Colon (tissue), 2 donors: ENCODE measurements around the gene MTG2.
"Not testable (repeated sequence)": the region's sequence is repeated elsewhere in the genome, so short reads cannot be mapped to it uniquely, and the experiment has no call there.

Experiments used
- FAIRE-seq: peaks from 2 replicates; lab custom pipeline; 2012; peaks lifted over from hg19 to GRCh38; lab: Jason Lieb, UNC
- donor health status: control.
- donor health status: control.

Gene MTG2

DNA sequence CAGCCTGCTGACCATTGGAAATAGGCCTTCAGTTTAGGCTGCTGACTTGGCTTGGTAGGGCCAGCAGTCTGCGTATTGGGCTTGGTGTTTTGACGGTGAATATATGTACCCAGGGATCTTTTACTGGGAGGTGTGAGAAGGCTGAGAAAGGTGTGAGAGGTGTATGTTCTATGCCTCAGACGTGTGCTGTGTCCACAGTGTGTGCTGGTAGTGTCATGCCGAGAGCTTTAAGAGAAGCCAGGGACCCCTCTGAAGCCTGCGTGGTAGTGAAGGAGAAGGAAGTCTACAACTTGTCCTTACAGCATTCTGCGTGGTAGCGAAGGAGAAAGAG lies 37.2 kb upstream of the MTG2 start:
- no peak for FAIRE-seq

DNA sequence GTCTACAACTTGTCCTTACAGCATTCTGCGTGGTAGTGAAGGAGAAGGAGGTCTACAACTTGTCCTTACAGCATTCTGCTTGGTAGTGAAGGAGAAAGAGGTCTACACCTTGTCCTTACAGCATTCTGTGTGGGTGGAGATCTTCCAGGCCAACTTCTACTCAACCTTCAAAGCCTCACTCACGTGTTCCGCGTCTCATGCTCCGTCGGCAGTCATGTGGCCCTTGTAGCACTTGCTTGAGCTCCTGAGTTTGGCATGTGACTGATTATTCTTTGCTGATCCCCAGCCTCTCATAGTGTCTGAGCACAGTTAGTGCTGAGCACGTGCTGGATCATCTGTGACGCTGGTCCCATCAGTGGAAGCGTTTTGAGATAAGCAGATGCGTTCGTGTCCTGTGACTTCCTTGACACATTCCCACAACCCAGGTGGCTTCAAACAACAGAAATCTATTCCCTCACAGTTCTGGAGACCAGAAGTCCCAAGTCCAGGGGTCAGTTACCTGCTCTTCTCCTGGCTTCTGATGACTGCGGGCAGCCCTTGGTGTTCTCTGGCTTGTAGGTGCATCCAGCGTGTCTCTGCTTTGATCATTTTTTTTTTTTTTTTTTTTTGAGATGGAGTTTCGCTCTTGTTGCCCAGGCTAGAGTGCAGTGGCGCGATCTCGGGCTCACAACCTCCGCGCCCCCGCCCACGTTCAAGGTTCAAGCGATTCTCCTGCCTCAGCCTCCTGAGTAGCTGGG lies 36.6 kb upstream of the MTG2 start:
- no peak for FAIRE-seq

DNA sequence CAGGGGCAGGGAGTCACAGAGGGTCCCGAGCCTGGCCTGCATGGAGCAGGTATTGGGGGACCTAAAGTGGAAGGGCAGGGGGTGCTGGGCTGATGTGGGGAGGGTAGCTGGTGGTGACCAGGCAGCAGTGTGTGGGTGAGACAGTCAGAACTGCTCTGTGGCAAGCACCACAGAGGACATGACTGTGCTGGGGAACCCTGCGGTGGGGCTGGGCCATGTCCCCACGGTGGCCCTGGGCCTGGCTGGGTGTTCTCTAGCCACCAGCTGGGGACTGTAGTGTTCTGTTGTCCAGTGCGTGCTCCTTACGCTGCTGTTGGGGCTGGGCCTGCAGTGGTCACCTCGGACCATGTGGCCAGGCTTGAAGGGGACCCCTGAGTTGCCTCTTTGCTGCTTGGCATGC lies 35.7 kb upstream of the MTG2 start:
- FAIRE-seq: no peak

DNA sequence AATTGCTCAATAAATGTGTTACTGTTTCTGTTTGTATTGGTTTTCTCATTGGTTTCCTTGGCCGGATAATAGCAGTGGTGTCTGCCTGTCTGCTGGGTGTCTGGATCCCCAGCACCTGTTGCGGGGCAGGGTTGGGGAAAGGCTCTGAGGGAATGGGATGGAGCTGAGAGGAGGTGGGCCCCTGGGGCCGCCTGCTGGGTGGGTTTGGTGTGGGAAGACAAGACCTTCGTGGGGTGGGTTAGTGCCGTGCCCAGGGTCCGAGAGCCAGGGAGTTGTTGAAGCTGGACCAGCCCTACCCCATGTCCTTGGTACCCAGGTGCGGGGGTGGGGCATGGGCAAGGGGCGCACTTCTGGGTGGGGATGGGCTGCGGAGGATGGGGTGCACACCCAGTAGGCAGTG lies 35.3 kb upstream of the MTG2 start:
- no peak for FAIRE-seq

DNA sequence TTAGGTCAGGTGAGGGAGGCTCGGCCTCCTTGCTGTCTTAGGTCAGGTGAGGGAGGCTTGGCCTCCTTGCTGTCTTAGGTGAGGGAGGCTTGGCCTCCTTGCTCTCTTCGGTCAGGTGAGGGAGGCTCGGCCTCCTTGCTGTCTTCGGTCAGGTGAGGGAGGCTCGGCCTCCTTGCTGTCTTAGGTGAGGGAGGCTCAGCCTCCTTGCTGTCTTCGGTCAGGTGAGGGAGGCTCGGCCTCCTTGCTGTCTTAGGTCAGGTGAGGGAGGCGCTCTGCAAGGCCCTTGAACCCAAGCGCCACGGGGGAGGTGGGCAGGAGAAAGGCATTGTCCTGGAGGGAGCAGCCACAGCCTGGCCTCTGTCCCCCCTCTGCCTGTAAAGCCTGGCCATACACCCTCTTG lies 34.4 kb upstream of the MTG2 start:
- not testable (repeated sequence) for FAIRE-seq

DNA sequence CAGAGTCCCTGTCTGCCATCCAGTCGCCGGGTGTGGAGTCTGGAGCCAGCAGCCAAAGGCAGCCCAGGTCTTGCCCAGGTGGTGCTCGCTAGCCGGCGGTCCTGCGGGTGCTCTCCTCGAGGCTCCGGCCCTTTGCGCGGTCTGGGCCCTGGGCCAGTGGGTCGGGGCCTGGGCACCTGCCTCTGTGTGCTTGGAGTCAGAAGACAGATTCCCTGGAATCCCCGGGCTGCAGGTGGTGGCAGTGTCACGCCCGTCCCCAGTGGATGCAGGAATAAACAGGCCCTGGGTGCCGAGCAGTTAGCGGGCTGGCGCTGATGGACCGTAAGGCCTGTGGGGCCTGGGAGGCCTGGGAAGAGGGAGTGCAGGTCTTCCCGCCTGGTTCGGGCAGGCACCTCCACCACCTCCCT lies 33.9 kb upstream of the MTG2 start:
- FAIRE-seq: no peak

DNA sequence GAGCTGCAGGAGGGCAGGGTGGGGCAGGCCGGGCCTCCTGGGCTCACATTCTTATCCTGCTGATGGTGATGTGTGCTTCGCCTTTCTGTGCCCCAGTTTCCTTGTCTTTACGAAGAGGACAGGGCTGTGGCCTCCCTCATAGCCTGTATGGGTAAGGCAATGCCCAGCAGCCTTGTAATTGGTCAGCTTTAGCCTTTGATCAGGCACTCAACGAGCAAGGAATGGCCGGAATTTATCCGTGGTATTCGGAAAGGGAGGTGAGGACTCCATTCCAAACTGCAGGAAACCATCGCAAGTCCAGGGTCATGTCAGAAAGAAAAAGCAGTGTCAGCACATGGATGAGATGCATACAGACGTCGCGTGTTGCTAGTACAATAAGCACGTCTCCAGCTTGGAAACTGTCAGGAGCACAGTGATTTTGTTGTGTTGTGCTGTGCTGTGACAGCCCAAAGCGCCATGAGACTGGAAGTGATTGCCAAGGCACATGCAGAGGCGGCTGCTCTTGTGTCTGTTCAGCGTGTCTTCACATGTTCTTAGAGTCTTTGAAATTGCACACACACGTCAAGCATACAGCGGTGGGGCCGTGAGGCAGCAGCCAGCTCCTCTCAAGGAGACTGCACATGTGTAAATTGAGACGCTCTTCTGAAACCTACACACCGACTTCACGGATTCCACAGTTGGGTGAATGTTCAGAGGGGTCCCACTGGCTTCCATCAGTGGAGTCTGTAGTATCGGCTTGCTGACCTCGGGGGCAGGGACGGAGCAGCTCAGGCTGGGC lies 33.1 kb upstream of the MTG2 start:
- FAIRE-seq: no peak

DNA sequence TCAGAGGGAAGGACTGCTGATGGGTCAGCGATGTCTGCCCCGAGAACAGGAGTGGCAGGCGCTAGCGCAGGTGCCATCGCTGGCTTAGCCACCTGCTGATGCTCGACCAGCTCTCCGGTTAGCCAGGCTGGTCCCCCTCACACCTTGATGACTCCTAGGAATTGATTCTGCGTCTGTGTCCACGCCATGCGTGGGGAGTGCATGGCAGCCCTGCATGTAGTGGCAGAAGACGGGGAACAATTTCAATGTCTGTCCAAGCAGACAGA lies 32.6 kb upstream of the MTG2 start:
- no peak for FAIRE-seq

DNA sequence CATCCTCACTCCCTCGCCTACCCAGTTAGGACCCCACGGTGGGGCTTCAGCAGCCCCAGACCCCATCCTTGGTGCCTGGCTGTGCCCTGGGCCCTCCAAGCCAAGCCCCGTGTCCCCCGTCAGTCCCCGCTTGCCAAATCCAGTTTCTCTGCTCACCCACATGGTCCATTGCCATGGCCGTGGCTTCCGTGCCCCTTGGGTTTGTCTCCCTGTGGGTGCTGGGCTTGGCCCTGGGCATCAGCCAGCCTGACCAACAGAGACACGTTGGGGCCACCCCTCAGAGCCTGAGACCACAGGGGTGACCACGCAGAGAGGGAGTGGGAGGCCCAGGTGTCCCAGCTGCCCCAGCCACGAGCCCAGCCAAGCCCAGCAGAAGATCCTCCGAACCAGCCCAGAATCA lies 31.6 kb upstream of the MTG2 start:
- no peak for FAIRE-seq

DNA sequence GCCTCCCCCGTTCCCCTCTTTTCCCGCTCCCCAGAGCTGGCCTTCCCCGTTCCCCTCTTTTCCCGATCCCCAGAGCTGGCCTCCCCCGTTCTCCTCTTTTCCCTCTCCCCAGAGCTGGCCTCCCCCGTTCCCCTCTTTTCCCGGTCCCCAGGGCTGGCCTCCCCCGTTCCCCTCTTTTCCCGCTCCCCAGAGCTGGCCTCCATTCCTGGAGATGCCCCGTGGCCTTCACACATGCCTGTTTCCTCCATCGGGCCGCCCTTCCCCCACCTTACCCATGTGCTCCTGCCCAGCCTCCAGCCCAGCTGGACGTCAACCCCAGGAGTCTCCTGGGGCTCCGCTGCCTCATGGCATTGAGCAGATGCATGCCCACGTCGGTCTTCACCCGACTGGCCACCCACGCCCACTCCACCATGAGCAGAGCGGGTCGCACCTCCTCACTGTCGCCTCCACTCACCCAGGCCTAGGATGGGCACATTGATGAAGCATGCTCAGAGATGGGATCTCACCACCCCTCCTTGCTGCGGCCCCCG lies 30.9 kb upstream of the MTG2 start:
- no peak for FAIRE-seq

DNA sequence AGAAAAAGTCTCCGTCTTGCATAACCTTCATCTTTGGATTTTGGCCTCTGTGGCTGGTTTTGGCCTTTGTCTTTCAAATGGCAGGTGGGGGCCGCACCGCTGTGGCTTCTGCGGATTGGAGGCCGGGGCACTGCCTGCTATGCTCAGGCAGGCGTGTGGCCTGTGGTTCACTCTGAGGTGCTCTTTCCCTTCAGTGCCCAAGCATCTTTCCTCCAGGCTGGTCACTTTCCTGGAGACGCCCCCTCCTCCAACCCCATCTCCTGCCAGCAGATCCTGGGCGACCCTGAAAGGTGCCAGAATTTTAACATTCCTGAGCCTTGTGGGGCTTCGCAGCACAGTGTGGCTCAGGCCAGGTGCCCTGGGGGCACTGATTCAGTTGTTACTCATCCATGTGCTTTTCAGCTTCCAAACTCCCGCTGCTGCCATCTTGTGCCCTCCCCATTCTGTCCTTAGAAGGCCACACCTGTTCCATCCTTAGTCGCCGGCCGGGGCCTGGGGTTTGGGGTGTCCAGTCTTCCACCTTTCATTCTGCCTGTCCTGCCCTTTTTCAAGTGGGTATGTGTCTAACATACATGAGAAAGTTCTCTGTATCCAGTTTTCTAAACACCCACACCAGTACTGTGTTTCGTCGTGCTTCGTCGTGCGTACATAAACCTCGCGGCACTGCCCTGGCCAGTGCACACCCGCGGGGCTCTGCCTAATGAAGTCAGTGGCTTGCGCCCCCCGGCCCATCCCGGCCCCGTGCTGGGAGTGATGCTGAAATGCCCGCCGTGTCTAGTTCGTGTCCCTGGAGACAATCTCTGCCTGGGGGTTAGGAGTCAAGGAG lies 27.2 kb upstream of the MTG2 start:
- no peak for FAIRE-seq

DNA sequence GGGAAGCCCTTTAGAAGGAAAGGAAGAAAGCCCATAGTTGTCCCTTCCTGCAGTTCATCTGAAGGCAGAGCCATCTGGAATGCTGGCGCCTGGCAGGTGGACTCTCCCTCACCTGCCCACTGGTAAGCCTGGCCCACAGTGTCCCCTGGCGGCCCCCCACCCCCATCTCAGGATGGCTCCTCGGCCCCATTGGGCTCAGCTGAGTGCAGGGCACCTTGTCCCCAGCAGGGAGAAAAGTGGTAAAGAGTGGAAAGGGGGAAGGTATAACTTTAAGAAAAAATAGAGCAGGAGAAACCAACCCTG lies 26.6 kb upstream of the MTG2 start:
- FAIRE-seq: no peak

DNA sequence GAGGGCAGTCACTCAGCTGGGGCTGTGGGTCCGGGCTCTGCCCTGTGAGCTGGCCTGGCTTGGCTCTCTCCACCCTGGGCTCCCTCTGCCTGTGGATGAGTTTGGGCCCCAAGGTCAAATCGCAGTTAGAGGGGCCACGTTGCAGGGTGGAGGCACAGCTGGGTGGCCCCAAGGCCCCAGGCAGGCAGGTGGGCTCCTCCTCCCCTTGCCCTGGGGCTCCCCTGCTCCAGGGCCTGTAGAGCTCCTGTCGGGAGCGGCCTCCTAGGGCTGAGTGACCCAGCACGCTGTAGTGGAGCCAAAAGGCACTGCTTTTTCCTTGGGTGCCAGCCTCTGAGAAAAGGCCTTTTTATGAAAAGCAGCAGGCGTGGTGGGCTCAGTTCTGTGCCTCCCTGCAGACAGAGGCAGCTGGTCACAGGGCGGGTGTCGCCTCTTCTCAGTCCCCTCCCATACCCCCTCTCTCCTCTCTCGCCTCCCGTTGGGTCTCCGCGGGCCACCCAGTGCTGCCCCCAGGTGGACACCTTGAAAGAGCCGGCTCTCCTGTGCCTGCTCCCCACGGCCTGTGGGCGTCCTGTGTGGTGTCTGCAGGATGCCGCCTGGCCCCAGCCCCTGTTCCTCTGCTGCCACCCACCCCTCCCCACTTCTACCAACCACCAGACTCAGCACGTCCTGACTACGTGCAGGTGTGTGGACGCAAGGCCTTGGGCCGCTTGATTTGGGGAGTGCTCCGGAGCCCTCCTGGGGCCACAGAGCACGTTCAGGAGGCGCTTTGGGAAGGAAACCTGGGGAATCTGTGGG lies 26.0 kb upstream of the MTG2 start:
- FAIRE-seq: no peak

DNA sequence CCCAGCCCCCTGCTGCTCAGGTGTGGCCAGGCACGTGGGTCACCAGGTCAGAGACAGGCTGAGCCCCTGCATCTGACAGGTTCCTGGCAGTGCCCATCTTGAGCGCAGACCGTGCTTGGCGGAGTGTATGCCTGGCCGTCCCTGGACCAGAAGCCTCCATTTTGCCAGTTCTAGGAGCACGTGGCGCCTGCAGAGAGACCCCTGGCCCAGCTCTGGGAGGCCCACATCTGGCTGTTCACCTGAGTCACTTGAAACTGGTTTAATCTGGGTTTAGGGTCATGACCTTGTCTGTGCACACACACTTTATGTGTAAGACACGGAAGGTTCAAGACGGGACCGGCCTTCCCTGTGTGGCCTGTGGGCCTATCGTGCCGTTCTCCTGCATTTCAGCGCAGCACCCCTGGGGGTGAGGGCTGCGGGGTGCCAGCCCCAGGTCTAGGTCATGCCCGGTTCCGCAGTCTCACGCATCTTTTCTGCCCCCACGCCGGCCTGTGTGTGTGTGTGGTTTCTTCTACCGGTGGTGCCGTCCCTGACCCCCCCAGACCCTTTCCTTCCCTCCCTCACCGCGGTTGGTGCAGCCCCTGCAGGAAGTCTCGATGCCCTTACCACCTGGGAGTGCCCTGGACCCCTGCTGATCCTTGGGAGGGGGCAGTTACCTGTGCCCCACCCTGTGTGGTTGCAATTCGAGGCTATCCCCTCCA lies 25.3 kb upstream of the MTG2 start:
- FAIRE-seq: no peak

DNA sequence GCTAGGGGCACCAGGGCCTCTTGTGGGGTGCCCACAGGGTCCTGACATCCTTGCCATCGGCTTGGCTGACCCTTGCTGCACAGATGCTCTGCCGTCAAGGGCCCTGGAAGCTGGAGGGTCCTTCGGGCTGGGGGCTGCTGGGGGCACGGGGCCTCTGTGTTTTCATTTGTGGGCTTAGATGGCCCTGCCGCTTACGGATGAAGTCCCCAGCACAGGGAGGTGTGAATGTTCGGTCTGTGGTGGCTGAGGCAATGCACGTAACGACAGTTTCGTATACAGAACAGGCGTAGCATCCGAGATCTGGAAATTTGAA lies 24.8 kb upstream of the MTG2 start:
- FAIRE-seq: no peak

DNA sequence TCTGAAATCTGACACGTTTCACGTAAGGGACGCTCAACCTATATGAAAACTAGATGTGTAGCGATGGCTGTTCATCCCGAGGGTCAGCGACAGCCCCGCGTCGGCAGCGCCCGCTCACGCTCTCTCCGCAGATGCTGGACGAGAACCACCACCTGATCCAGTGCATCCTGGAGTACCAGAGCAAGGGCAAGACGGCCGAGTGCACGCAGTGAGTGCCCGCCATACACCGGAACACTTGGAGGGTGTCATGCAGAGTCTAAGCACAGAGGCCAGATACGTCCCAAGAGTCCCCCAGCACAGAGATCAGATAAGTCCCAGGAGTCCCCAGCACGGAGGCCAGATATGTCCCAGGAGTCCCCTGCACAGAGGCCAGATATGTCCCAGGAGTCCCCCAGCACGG lies 24.3 kb upstream of the MTG2 start:
- FAIRE-seq: no peak

DNA sequence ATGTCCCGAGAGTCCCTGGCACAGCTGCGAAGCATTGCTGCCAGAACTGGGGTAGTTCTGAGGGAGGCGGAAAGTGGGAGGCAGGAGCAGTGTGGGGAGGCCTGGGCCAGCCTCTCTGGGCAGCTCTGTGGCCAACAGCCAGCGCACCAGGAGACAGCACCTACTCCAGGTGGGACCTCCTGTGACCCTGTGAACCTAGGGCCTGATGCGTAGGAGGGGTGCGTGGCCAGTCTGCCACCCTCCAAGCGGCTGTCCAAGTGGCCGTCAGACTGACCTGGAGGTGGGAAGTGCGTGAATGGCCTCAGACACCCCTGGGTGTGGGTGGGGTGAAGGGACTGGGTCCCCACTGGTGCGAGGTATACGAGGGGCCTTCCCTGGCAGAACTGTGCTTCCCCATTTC lies 23.8 kb upstream of the MTG2 start:
- no peak for FAIRE-seq

DNA sequence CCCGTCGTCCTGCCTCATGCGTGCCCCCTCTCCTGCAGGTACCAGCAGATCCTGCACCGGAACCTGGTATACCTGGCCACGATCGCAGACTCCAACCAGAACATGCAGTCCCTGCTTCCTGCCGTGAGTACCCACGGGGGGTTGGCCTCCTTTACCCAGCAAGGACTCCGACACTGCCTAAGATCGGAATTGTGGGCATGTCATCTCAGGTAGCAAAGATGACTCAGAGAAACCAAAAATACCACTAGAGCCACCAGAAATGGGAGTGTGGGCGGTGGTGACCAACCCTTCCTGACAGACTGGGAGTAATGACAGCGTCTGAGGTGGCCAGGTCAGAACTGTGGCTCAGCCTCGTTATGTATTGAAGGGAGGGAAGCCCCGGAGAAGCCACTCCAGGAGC lies 23.0 kb upstream of the MTG2 start:
- no peak for FAIRE-seq

DNA sequence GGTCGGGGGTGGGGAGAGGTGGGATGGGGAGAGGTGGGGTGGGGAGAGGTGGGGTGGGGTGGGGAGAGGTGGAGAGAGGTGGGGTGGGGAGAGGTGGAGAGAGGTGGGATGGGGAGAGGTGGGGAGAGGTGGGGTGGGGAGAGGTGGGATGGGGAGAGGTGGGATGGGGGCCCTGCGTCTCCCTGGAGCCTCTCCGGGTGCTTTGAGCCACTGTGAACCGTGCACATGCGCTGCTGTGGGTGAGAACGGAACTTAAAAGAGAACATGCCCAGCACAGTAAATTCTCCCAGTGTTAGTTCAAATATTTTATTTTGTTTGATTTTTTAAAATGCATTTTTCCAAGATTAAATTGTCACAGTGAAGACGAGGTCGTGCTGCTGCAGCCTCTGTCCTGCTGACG lies 22.6 kb upstream of the MTG2 start:
- no peak for FAIRE-seq

DNA sequence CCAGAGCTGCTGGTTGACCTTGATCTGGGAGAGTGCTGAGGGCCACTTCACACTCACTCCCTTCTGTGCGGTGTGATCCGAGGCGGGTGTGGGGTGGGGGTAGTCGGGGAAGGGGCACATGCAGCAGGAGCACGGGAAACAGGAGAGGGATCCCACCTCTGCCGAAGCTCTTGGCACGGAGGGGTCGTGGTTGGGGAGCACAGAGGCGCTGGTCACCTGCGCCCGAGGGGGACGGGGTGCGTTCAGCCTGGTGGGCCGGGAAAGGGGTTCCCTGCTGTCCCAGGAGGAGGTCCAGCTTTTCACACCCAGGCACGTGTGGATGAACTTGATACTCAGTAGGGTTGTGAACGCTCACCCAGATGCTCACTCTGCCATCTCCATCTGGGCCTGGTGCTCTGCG lies 22.0 kb upstream of the MTG2 start:
- no peak for FAIRE-seq

DNA sequence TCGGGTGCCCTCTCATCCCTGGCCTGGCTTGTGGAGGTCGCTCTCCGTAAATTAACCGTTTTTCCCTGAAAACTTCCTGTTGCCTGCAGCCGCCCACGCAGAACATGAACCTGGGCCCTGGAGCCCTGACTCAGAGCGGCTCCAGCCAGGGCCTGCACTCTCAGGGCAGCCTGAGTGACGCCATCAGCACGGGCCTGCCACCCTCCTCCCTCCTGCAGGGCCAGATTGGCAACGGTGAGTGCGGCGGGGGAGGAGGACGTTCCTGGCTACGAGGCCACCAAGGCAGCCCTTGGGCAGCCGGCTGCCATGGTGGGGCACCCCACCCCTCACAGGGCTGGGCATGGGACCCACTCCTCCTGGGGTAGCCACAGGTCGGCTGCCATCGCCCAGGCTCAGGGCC lies 21.5 kb upstream of the MTG2 start:
- no peak for FAIRE-seq

DNA sequence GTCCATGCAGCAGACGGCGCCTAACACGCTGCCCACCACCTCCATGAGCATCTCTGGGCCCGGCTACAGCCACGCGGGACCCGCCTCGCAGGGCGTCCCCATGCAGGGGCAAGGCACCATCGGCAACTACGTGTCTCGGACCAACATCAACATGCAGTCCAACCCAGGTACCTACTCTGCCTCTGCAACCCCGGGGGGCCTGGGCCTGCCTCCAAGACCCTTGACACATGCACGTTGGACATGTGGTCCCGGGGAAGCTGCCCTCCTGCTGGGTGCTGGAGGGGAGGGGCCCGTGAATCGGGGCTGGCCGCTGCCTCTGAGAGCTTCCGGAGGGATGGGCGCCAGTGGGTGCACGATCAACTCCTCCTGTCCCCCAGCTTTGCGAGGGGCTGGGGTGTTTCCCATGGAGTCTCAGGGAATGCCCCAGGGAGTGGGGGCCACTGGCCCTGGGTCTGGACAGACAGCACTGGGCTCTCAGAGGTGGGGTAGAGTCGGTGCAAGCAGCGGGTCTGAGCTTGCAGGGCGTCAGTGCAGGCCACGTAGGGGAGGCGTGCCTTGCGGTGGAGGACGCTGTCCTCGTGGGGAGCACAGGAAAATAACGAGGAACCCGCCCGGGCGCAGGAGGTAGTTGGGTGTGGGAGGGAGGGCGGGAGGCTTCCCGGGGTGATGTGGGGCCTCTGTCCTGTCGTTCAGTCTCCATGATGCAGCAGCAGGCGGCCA lies 19.9 kb upstream of the MTG2 start:
- no peak for FAIRE-seq
